PFSK-1 (cell line): Measurements from ENCODE around the gene PDZD11.
A peak's percentile ranks its signal among the peaks of the same experiment; 100 is the strongest.

Experiments used
- FOXP2 ChIP-seq: optimal IDR thresholded peaks from 2 replicates; pipeline ENCODE3; 2011; ENCODE audit warnings: borderline replicate concordance, control low read depth, inconsistent platforms; ENCODE audit not compliant: insufficient read depth; ENCODE audit errors: extremely low read length, extremely low read depth
- POLR2AphosphoS5 ChIP-seq: IDR thresholded peaks from 2 replicates; pipeline ENCODE4 v1.6.1; 2012; ENCODE audit warnings: low read depth, mild to moderate bottlenecking, control low read depth, low read length, moderate library complexity
- SIN3A ChIP-seq: IDR thresholded peaks from 2 replicates; pipeline ENCODE4 v1.6.1; 2012; ENCODE audit warnings: mild to moderate bottlenecking, low read length, moderate library complexity, borderline replicate concordance; ENCODE audit not compliant: insufficient read depth
- TAF1 ChIP-seq: IDR thresholded peaks from 2 replicates; pipeline ENCODE4 v1.6.1; 2012; ENCODE audit warnings: low read length, control low read depth, borderline replicate concordance; ENCODE audit not compliant: insufficient read depth
- TF ChIP-seq, protein P1 (sequence below), 2 experiments: IDR thresholded peaks; 2 replicates each; pipeline versions ENCODE4 v1.6.1 to v1.8.0; 2011 to 2012; ENCODE audit warnings: low read depth in 2 of 2, low read length in 2 of 2, control low read depth in 1 of 2, inconsistent platforms in 1 of 2, mild to moderate bottlenecking in 1 of 2, moderate library complexity in 1 of 2; ENCODE audit not compliant: insufficient read depth in 1 of 2

PDZD11 gene

DNA sequence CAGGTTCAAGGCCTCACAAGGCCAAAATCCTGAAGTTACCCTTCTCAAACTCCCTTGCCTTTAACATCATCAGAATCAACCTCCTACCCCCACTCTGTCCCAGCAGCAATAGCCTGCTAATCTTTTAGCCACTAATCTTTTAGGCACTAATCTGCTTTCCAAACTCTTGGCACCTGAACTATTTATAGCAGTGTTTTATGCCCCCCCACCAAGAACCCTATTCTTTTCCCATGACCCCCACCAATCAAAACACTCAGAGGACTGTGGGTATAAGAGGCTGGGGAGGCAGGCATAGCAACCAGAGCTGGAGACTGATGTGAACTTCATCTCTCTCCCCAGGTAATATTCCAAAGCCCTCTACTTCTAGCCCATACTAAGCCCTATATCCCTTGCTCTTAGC is 21.7 kb downstream of the PDZD11 start, which contains the start of gene ARR3:
ARR3 (plus strand) TSS at position 301 of the 400 bp plus-strand sequence. CDS start 1,052 bp downstream, outside the sequence.
- TF ChIP-seq TAF1 (no peak), SIN3A (no peak), POLR2AphosphoS5 (no peak), FOXP2 (no peak)
- TF ChIP-seq, protein P1, sequence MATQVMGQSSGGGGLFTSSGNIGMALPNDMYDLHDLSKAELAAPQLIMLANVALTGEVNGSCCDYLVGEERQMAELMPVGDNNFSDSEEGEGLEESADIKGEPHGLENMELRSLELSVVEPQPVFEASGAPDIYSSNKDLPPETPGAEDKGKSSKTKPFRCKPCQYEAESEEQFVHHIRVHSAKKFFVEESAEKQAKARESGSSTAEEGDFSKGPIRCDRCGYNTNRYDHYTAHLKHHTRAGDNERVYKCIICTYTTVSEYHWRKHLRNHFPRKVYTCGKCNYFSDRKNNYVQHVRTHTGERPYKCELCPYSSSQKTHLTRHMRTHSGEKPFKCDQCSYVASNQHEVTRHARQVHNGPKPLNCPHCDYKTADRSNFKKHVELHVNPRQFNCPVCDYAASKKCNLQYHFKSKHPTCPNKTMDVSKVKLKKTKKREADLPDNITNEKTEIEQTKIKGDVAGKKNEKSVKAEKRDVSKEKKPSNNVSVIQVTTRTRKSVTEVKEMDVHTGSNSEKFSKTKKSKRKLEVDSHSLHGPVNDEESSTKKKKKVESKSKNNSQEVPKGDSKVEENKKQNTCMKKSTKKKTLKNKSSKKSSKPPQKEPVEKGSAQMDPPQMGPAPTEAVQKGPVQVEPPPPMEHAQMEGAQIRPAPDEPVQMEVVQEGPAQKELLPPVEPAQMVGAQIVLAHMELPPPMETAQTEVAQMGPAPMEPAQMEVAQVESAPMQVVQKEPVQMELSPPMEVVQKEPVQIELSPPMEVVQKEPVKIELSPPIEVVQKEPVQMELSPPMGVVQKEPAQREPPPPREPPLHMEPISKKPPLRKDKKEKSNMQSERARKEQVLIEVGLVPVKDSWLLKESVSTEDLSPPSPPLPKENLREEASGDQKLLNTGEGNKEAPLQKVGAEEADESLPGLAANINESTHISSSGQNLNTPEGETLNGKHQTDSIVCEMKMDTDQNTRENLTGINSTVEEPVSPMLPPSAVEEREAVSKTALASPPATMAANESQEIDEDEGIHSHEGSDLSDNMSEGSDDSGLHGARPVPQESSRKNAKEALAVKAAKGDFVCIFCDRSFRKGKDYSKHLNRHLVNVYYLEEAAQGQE (IDR thresholded peaks at IDR 0.05; ENCODE audit: insufficient read depth in 1 of 2, low read depth in 2 of 2, low read length in 2 of 2): no peak

DNA sequence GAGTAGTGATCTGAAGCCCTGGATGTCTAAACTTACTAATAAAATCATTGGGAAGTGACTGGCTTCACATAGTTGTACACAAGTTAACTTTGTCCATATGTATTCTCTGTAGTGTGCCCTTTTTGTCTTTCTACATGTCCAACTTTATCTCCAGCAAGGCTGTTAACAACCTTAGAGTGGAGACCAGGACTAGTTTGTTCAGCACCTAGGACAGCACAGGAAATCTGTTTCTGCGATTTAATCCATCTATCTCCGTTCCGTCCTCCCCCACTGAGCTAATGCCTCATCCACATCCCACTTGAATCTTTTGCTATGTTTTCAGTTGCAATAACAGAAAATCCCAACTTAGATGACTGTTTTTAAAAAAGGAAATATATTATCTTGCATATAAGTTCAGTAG is 24.9 kb downstream of the PDZD11 start:
- TF ChIP-seq, protein P1 (IDR thresholded peaks at IDR 0.05; ENCODE audit: insufficient read depth in 1 of 2, low read depth in 2 of 2, low read length in 2 of 2): peak; percentile 78 to 93
- no peak for TF ChIP-seq FOXP2

DNA sequence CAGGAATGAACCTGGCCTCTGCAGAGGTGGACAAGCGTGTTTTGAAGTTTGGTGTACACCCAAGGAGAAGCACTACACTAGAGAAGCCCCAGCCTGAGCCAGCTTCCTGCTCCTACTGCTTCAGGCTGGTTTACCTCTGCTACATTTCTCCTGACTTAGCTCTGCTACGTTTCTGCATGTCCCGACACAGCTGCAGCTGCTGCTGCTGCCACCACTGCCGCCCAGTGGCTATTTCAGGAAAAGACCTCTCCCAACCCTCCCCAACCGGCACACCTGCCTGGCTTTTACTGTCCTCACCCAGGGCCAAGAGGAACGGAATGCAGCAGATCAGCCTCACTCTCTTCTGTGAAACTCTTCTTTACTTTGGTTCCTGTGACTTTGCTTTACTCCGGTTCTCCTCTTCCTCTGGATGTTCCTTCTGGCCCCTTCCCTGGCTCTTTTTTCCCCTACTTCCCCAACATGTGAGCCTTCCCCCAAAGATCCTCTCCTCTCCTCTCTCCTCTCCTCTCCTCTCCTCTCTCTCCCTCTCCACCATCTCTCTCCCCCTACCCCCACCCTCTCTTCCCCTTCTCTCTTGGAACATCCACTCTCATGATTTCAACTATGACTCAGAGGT is 26.7 kb downstream of the PDZD11 start:
- TF ChIP-seq POLR2AphosphoS5 (no peak), SIN3A (no peak)
- TF ChIP-seq, protein P1 (IDR thresholded peaks at IDR 0.05; ENCODE audit: insufficient read depth in 1 of 2, low read depth in 2 of 2, low read length in 2 of 2): 0 out of 4 replicates have a peak, but pooled peaks have one; percentile 26 to 41

GRCh38 chrX:70260104-70260503 is 29.6 kb downstream of the PDZD11 start, which contains the start of gene P2RY4:
Gene P2RY4, minus strand, starts transcription at chrX:70260204. Its CDS starts 580 bp downstream, at chrX:70259624.
- TF ChIP-seq POLR2AphosphoS5 (no peak), SIN3A (no peak), FOXP2 (no peak), TAF1 (no peak)
- TF ChIP-seq, protein P1 (IDR thresholded peaks at IDR 0.05; ENCODE audit: insufficient read depth in 1 of 2, low read depth in 2 of 2, low read length in 2 of 2): no peak
